ENCODE results near the gene SP140L. TPM values are rescaled to one million over a fixed set of nuclear protein-coding genes. Genes with fewer than 3 reads are reported as not detected.
"Not testable (repeated sequence)": the region's sequence is repeated elsewhere in the genome, so short reads cannot be mapped to it uniquely, and the experiment has no call there.

Gene SP140L
- total RNA-seq, 4 donors from 2014 or later = 6.5 to 18.6 (median 8.4) TPM

GRCh38 chr2:230329946-230330605 lies 3.1 kb downstream of the SP140L start:
- H3K4me3 ChIP-seq (replicated peaks in 1 of 3) = no peak overlapping the region
- no peaks in the 10 kb centered on the region for H3K27me3 ChIP-seq
- no peak overlapping the region for H3K27ac ChIP-seq
- H3K4me1 ChIP-seq = peaks cover 9% of the 10 kb centered on the region in 2 donors
- DNase-seq = no peak
- intact Hi-C loops (cut with DNase I) = loop anchor here (10.0 kb wide), 1 partner anchor 95 kb away; no protein-coding TSS in a partner anchor
- TF ChIP-seq CTCF (IDR thresholded peaks at IDR 0.05) (no peak), POLR2A (IDR thresholded peaks at IDR 0.05) (no peak)
- H3K9me3 ChIP-seq = no peaks in the 10 kb centered on the region
- no peaks in the 10 kb centered on the region for H3K36me3 ChIP-seq
- WGBS, 2 donors = 86 to 92% methylated on average over 7 of the region's 7 CpGs

- WGBS, 2 donors = 94 to 95% methylated on average over 7 of the region's 7 CpGs
- H3K36me3 ChIP-seq = no peaks in the 10 kb centered on the region
- no peak overlapping the region for H3K27ac ChIP-seq
- no peak for TF ChIP-seq POLR2A (IDR thresholded peaks at IDR 0.05)
- no peak for TF ChIP-seq CTCF (IDR thresholded peaks at IDR 0.05)
- H3K4me3 ChIP-seq (replicated peaks in 1 of 3) = no peak overlapping the region
- DNase-seq = no peak
- intact Hi-C loops (cut with DNase I) = no loop called here
- no peaks in the 10 kb centered on the region for H3K27me3 ChIP-seq
- H3K4me1 ChIP-seq = peaks cover 9 to 14% of the 10 kb centered on the region in 2 donors
- H3K9me3 ChIP-seq = no peaks in the 10 kb centered on the region
Observed at GRCh38 chr2:230330725-230331124, 3.7 kb downstream of the SP140L start.

- WGBS, 2 donors = 37 to 40% methylated on average over 3 of the region's 3 CpGs
- TF ChIP-seq POLR2A (IDR thresholded peaks at IDR 0.05) (no peak), CTCF (IDR thresholded peaks at IDR 0.05) (no peak)
- no peaks in the 10 kb centered on the region for H3K36me3 ChIP-seq
- intact Hi-C loops (cut with DNase I) = no loop called here
- peaks cover 0 to 4% of the 10 kb centered on the region in 2 donors for H3K4me1 ChIP-seq
- H3K27ac ChIP-seq = no peak overlapping the region
- H3K9me3 ChIP-seq = no peaks in the 10 kb centered on the region
- no peak for DNase-seq
- no peaks in the 10 kb centered on the region for H3K27me3 ChIP-seq
- no peak overlapping the region for H3K4me3 ChIP-seq (replicated peaks in 1 of 3)
Observed at GRCh38 chr2:230335461-230335863, 8.5 kb downstream of the SP140L start.

- TF ChIP-seq POLR2A (IDR thresholded peaks at IDR 0.05) (no peak), CTCF (IDR thresholded peaks at IDR 0.05) (no peak)
- Histone ChIP-seq H3K4me3 (replicated peaks in 1 of 3) (no peak overlapping the region), H3K36me3 (no peaks in the 10 kb centered on the region), H3K4me1 (peaks cover 0 to 4% of the 10 kb centered on the region in 2 donors), H3K27me3 (no peaks in the 10 kb centered on the region), H3K9me3 (no peaks in the 10 kb centered on the region), H3K27ac (no peak overlapping the region)
- WGBS, 2 donors = 81 to 85% methylated on average over 3 of the region's 3 CpGs
- no peak for DNase-seq
- intact Hi-C loops (cut with DNase I) = no loop called here
Observed at GRCh38 chr2:230335864-230336506, 9.0 kb downstream of the SP140L start.

GRCh38 chr2:230341936-230342528 lies 15.0 kb downstream of the SP140L start:
- WGBS, 2 donors = 88 to 93% methylated on average over 32 to 33 of the region's 33 CpGs
- intact Hi-C loops (cut with DNase I); H3K27me3 ChIP-seq: not testable (repeated sequence)

GRCh38 chr2:230343041-230343624 lies 16.1 kb downstream of the SP140L start:
- WGBS, 2 donors = 94 to 95% methylated on average over 2 of the region's 2 CpGs
- H3K4me3 ChIP-seq (replicated peaks in 1 of 3); DNase-seq; H3K27ac ChIP-seq; H3K4me1 ChIP-seq; H3K9me3 ChIP-seq; H3K27me3 ChIP-seq; H3K36me3 ChIP-seq; intact Hi-C loops (cut with DNase I): not testable (repeated sequence)

More at GRCh38 chr2:230341936-230342528, 15.0 kb downstream of the SP140L start:
- not testable (repeated sequence) for H3K4me3 ChIP-seq (replicated peaks in 1 of 3); H3K4me1 ChIP-seq; H3K9me3 ChIP-seq; H3K27ac ChIP-seq; H3K36me3 ChIP-seq; DNase-seq

Measured in thyroid gland (tissue), 4 donors.